SK-N-SH (cell line): Measurements from ENCODE around the gene NIT2.

Experiments used
- CTCF ChIP-seq: fragments of 200-600 bp; sonication (generic); IDR thresholded peaks from 2 replicates; pipeline ENCODE4 v1.6.1; 2017; ENCODE audit warnings: antibody characterized with exemption, mild to moderate bottlenecking, moderate library complexity
- EP300 ChIP-seq, 2 experiments: IDR thresholded peaks; 2 replicates each; pipeline versions ENCODE4 v1.4.0 to v1.6.1; 2012; ENCODE audit warnings: borderline replicate concordance in 1 of 2, low read depth in 1 of 2, low read length in 1 of 2
- FOXJ3 ChIP-seq: sonication (generic); formaldehyde crosslinking; IDR thresholded peaks from 2 replicates; pipeline ENCODE4 v1.5.1; 2020; ENCODE audit warnings: mild to moderate bottlenecking, missing genetic modification reagents
- RAD21 ChIP-seq: IDR thresholded peaks from 2 replicates; pipeline ENCODE4 v1.6.1; 2012; ENCODE audit warnings: mild to moderate bottlenecking, low read length
- SMC3 ChIP-seq: IDR thresholded peaks from 2 replicates; pipeline ENCODE4 v1.6.1; 2012; ENCODE audit warnings: low read depth, low read length, improper control_type of control experiment
- TAF1 ChIP-seq: IDR thresholded peaks from 2 replicates; pipeline ENCODE4 v1.6.1; 2012; ENCODE audit warnings: low read depth, mild to moderate bottlenecking, low read length, moderate library complexity, borderline replicate concordance
- USF2 ChIP-seq: fragments of 150-350 bp; IDR thresholded peaks from 2 replicates; pipeline ENCODE4 v1.6.1; 2017; ENCODE audit warnings: antibody characterized with exemption, low read length, low read depth, borderline replicate concordance
- ZBTB33 ChIP-seq: IDR thresholded peaks from 2 replicates; pipeline ENCODE4 v1.4.0; 2012; ENCODE audit warnings: low read depth, borderline replicate concordance

- TF ChIP-seq CTCF: no peak
- TF ChIP-seq SMC3: no peak
- TF ChIP-seq RAD21: no peak
- no peak for TF ChIP-seq TAF1
- TF ChIP-seq FOXJ3 (CRISPR knock-in tag): no peak
- TF ChIP-seq USF2: no peak
- no peak for TF ChIP-seq ZBTB33
- no peak for TF ChIP-seq EP300 (IDR thresholded peaks at IDR 0.05; ENCODE audit: borderline replicate concordance in 1 of 2, low read depth in 1 of 2, low read length in 1 of 2)
These were observed 67.7 kb downstream of the NIT2 start for GRCh38 chr3:100402256-100402655.
